ENCODE data around the gene PGGHG. TPM values are rescaled to one million over a fixed set of nuclear protein-coding genes. Genes with fewer than 3 reads are reported as not detected.
A peak's percentile ranks its signal among the peaks of the same experiment; 100 is the strongest.

The PGGHG gene
- total RNA-seq, 1 donor from 2014 or later, result 142 TPM

GRCh38 chr11:293852-294661, 5.1 kb downstream of the PGGHG start:
- H3K4me1 Mint-ChIP-seq, result peaks cover 14% of the 10 kb centered on the region
- H3K27me3 Mint-ChIP-seq, result no peaks in the 10 kb centered on the region

GRCh38 chr11:294780-295179, 5.9 kb downstream of the PGGHG start:
- H3K36me3 Mint-ChIP-seq (ENCODE audit: low read depth), result peaks cover 18% of the 10 kb centered on the region
- no peaks in the 10 kb centered on the region for H3K27me3 Mint-ChIP-seq
- H3K27ac Mint-ChIP-seq, result no peak overlapping the region
- no peak for DNase-seq
- H3K4me3 Mint-ChIP-seq, result no peak overlapping the region
- H3K9me3 Mint-ChIP-seq, result no peaks in the 10 kb centered on the region
- intact Hi-C loops (cut with micrococcal nuclease), result no loop called here
- peaks cover 12% of the 10 kb centered on the region for H3K4me1 Mint-ChIP-seq

More at GRCh38 chr11:293852-294661, 5.1 kb downstream of the PGGHG start:
- no peak for DNase-seq
- peaks cover 19% of the 10 kb centered on the region for H3K36me3 Mint-ChIP-seq (ENCODE audit: low read depth)
- no peaks in the 10 kb centered on the region for H3K9me3 Mint-ChIP-seq
- H3K27ac Mint-ChIP-seq, result no peak overlapping the region
- no peak overlapping the region for H3K4me3 Mint-ChIP-seq
- intact Hi-C loops (cut with micrococcal nuclease), result no loop called here

- Mint-ChIP-seq H3K36me3 (ENCODE audit: low read depth) (peaks cover 16% of the 10 kb centered on the region), H3K27me3 (peaks cover 4% of the 10 kb centered on the region), H3K9me3 (no peaks in the 10 kb centered on the region), H3K4me1 (peaks cover 10% of the 10 kb centered on the region), H3K27ac (no peak overlapping the region), H3K4me3 (no peak overlapping the region)
- intact Hi-C loops (cut with micrococcal nuclease), result no loop called here
- DNase-seq, result no peak
Measured at GRCh38 chr11:295351-296170, 6.6 kb downstream of the PGGHG start.

- Mint-ChIP-seq H3K27ac (no peak overlapping the region), H3K9me3 (no peaks in the 10 kb centered on the region), H3K36me3 (ENCODE audit: low read depth) (peaks cover 10% of the 10 kb centered on the region), H3K4me1 (peaks cover 4% of the 10 kb centered on the region), H3K27me3 (peaks cover 9% of the 10 kb centered on the region), H3K4me3 (no peak overlapping the region)
- intact Hi-C loops (cut with micrococcal nuclease), result no loop called here
- no peak for DNase-seq
Measured at GRCh38 chr11:296171-297050, 7.5 kb downstream of the PGGHG start.

- intact Hi-C loops (cut with micrococcal nuclease), result no loop called here
- H3K9me3 Mint-ChIP-seq, result no peaks in the 10 kb centered on the region
- no peak for DNase-seq
- peaks cover 4% of the 10 kb centered on the region for H3K4me1 Mint-ChIP-seq
- no peak overlapping the region for H3K4me3 Mint-ChIP-seq
- peaks cover 8% of the 10 kb centered on the region for H3K36me3 Mint-ChIP-seq (ENCODE audit: low read depth)
- peaks cover 9% of the 10 kb centered on the region for H3K27me3 Mint-ChIP-seq
- peak overlapping the region; percentile 66 for H3K27ac Mint-ChIP-seq
Measured at GRCh38 chr11:297051-297585, 8.2 kb downstream of the PGGHG start.

- H3K4me1 Mint-ChIP-seq, result peaks cover 5% of the 10 kb centered on the region
- intact Hi-C loops (cut with micrococcal nuclease), result no loop called here
- H3K4me3 Mint-ChIP-seq, result no peak overlapping the region
- peaks cover 9% of the 10 kb centered on the region for H3K27me3 Mint-ChIP-seq
- DNase-seq, result peak; percentile 78
- H3K27ac Mint-ChIP-seq, result peak overlapping the region; percentile 66
- peaks cover 6% of the 10 kb centered on the region for H3K36me3 Mint-ChIP-seq (ENCODE audit: low read depth)
- H3K9me3 Mint-ChIP-seq, result no peaks in the 10 kb centered on the region
Measured at GRCh38 chr11:297586-298405, 8.9 kb downstream of the PGGHG start.

GRCh38 chr11:298406-299065, 9.6 kb downstream of the PGGHG start:
- no peak overlapping the region for H3K27ac Mint-ChIP-seq
- intact Hi-C loops (cut with micrococcal nuclease), result no loop called here

GRCh38 chr11:299081-299891, 10.4 kb downstream of the PGGHG start, which contains the start of gene IFITM5:
IFITM5 (minus strand) TSS chr11:299526; CDS start chr11:299490, 36 bp downstream.
- Mint-ChIP-seq H3K27ac (no peak within 1 kb of the TSS), H3K9me3 (no peaks in the 10 kb centered on the region), H3K4me3 (no peak within 1 kb of the TSS), H3K36me3 (ENCODE audit: low read depth) (peaks cover 3% of the 10 kb centered on the region), H3K4me1 (peaks cover 10% of the 10 kb centered on the region), H3K27me3 (peaks cover 9% of the 10 kb centered on the region)
- intact Hi-C loops (cut with micrococcal nuclease), result no loop called here
- no peak for DNase-seq

More at GRCh38 chr11:298406-299065, 9.6 kb downstream of the PGGHG start:
- no peak for DNase-seq
- H3K36me3 Mint-ChIP-seq (ENCODE audit: low read depth), result peaks cover 3% of the 10 kb centered on the region
- peaks cover 9% of the 10 kb centered on the region for H3K27me3 Mint-ChIP-seq
- H3K9me3 Mint-ChIP-seq, result no peaks in the 10 kb centered on the region
- peaks cover 10% of the 10 kb centered on the region for H3K4me1 Mint-ChIP-seq
- H3K4me3 Mint-ChIP-seq, result no peak overlapping the region

GRCh38 chr11:299951-300735, 11.2 kb downstream of the PGGHG start:
- intact Hi-C loops (cut with micrococcal nuclease), result no loop called here
- Mint-ChIP-seq H3K4me1 (peaks cover 10% of the 10 kb centered on the region), H3K36me3 (ENCODE audit: low read depth) (peaks cover 2% of the 10 kb centered on the region), H3K4me3 (no peak overlapping the region), H3K27ac (no peak overlapping the region), H3K9me3 (no peaks in the 10 kb centered on the region), H3K27me3 (peaks cover 9% of the 10 kb centered on the region)
- DNase-seq, result no peak

GRCh38 chr11:303363-303762, 14.4 kb downstream of the PGGHG start:
- Mint-ChIP-seq H3K4me3 (no peak overlapping the region), H3K27me3 (peaks cover 9% of the 10 kb centered on the region), H3K9me3 (no peaks in the 10 kb centered on the region), H3K4me1 (peaks cover 26% of the 10 kb centered on the region), H3K36me3 (ENCODE audit: low read depth) (peaks cover 5% of the 10 kb centered on the region), H3K27ac (no peak overlapping the region)
- DNase-seq, result no peak
- intact Hi-C loops (cut with micrococcal nuclease), result no loop called here

- H3K27me3 Mint-ChIP-seq, result peaks cover 9% of the 10 kb centered on the region
- intact Hi-C loops (cut with micrococcal nuclease), result no loop called here
Measured at GRCh38 chr11:304061-304506, 15.2 kb downstream of the PGGHG start.

More at GRCh38 chr11:304061-304506, 15.2 kb downstream of the PGGHG start:
- Mint-ChIP-seq H3K9me3 (no peaks in the 10 kb centered on the region), H3K4me1 (peaks cover 29% of the 10 kb centered on the region), H3K4me3 (no peak overlapping the region), H3K36me3 (ENCODE audit: low read depth) (peaks cover 12% of the 10 kb centered on the region), H3K27ac (no peak overlapping the region)
- no peak for DNase-seq

All from activated CD4-positive, alpha-beta T cell treated with anti-CD3 and anti-CD28 coated beads, Interleukin-2, amount 10 ng/mL, durations not matched to agents 24 days and 14 days (primary cell).